C4-2B (cell line): ENCODE results near the gene NIPA2.

ENCODE experiments used
- CTCF ChIP-seq: fragments of 450-650 bp; conservative IDR thresholded peaks from 2 replicates; pipeline ENCODE4 v1.5.1; 2017; ENCODE audit warnings: mild to moderate bottlenecking
- ZFX ChIP-seq: fragments of 450-650 bp; IDR thresholded peaks from 2 replicates; pipeline ENCODE4 v1.6.1; 2017

DNA sequence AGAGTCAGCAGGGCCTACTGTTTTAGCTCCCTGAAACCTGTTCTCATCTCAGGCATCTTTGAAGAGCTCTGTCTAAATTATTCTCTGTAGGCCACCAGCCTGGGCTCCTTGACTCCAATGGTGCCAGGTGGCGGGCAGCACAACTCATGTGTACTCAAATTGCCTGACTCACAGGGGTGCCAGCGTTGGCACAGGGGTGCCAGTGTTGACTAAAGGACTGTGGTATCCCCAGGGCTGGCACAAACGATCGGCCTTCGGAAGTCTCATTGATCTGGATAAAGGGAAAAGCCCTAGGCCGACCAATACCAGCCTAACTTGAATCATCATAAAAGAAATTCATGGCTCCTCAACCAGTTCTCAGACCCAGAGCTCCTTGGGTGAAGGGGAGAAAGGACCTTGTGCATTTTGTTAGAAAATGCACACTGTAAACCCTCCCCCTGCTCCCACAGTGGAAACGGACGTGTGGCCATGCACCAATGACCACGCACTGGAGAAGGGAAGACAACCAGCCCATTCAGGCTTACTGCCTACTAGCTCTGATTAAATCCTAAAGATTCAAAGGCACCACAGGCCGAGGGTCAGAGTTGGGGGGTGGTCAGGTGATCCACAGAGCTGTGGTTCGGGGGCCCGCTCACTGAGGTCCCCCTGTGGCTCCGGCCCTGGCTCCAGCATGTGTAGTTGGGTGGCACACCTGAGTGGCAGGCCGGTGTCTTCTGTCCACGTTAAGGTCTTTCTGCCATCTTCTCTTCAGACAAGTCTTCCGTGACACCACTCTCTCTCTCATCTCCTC, 68.9 kb downstream of the NIPA2 start:
- no peak for TF ChIP-seq CTCF
- TF ChIP-seq ZFX = no peak
